ENCODE measurements around the gene ZBTB34.

The ZBTB34 gene

GRCh38 chr9:126919193-126919592 is 58.8 kb downstream of the ZBTB34 start:
- DNase-seq (ENCODE audit: low read depth in 3 of 3), result no peak

GRCh38 chr9:126925876-126926275 is 65.4 kb downstream of the ZBTB34 start:
- DNase-seq (ENCODE audit: low read depth in 3 of 3), result no peak

- no peak for DNase-seq (ENCODE audit: low read depth in 3 of 3)
Observed at GRCh38 chr9:126926364-126926763, 65.9 kb downstream of the ZBTB34 start.

- no peak for DNase-seq (ENCODE audit: low read depth in 3 of 3)
Observed at GRCh38 chr9:126927419-126927818, 67.0 kb downstream of the ZBTB34 start.

GRCh38 chr9:126932871-126933321 is 72.5 kb downstream of the ZBTB34 start:
- no peak for DNase-seq (ENCODE audit: low read depth in 3 of 3)

- DNase-seq (ENCODE audit: low read depth in 3 of 3), result no peak
Observed at GRCh38 chr9:126933334-126933980, 73.0 kb downstream of the ZBTB34 start.

DNA sequence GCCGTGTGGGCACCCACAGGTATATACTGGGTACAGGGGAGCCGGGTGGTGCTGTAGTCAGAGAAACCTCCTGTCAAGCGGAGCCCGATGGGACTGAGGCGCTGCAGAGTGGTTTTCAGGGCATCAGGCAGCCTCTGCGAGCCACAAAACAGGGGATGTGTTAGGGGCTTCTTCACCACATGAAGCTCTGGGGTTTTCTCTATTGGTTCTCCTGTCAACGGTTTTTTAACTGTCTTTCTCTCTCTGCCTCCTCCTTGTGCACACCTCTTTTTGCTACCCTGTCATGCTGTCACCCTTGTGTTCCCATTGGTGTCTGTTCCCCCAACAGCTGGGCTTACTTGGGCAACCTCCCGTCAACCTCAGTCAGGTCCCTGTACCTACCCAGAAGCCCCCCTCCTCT is 74.0 kb downstream of the ZBTB34 start:
- no peak for DNase-seq (ENCODE audit: low read depth in 3 of 3)
